SW480 (cell line): ENCODE results near the gene CCDC152.
"Not testable (repeated sequence)": the region's sequence is repeated elsewhere in the genome, so short reads cannot be mapped to it uniquely, and the experiment has no call there.

Experiments
- DNase-seq: peaks from one replicate; pipeline ENCODE4 v3.0.0-alpha.2; 2016; ENCODE audit warnings: low spot score

The CCDC152 gene

GRCh38 chr5:42756606-42757601, at the start of gene CCDC152:
TSS of gene CCDC152 (plus strand) at chr5:42756818. CDS start at chr5:42759122, 2,304 bp downstream.
- DNase-seq, result no peak

- peak; percentile 12 for DNase-seq
Measured at GRCh38 chr5:42715785-42716184, 40.8 kb upstream of the CCDC152 start.

GRCh38 chr5:42718591-42718990, 38.0 kb upstream of the CCDC152 start:
- DNase-seq, result peak; percentile 3

DNA sequence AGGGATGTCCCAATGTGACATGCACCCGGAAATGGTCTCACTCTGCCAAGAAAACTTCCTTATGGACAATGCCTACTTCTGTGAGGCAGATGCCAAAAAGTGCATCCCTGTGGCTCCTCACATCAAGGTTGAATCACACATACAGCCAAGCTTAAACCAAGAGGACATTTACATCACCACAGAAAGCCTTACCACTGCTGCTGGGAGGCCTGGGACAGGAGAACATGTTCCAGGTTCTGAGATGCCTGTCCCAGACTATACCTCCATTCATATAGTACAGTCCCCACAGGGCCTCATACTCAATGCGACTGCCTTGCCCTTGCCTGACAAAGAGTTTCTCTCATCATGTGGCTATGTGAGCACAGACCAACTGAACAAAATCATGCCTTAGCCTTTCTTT, 37.6 kb upstream of the CCDC152 start:
- DNase-seq, result no peak

DNA sequence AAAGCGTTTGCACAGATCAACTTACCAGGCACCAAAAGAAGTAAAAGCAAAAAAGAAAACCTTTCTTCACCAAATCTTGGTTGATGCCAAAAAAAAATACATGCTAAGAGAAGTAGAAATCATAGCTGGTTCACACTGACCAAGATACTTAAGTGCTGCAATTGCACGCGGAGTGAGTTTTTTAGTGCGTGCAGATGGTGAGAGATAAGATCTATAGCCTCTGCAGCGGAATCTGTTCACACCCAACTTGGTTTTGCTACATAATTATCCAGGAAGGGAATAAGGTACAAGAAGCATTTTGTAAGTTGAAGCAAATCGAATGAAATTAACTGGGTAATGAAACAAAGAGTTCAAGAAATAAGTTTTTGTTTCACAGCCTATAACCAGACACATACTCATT, 36.4 kb upstream of the CCDC152 start:
- DNase-seq, result no peak

DNA sequence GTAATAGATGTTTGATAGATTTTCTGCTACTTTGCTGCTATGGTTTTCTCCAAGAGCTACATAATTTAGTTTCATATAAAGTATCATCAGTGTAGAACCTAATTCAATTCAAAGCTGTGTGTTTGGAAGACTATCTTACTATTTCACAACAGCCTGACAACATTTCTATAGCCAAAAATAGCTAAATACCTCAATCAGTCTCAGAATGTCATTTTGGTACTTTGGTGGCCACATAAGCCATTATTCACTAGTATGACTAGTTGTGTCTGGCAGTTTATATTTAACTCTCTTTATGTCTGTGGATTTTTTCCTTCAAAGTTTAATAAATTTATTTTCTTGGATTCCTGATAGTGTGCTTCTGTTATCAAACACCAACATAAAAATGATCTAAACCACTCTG, 35.1 kb upstream of the CCDC152 start:
- DNase-seq, result no peak

DNA sequence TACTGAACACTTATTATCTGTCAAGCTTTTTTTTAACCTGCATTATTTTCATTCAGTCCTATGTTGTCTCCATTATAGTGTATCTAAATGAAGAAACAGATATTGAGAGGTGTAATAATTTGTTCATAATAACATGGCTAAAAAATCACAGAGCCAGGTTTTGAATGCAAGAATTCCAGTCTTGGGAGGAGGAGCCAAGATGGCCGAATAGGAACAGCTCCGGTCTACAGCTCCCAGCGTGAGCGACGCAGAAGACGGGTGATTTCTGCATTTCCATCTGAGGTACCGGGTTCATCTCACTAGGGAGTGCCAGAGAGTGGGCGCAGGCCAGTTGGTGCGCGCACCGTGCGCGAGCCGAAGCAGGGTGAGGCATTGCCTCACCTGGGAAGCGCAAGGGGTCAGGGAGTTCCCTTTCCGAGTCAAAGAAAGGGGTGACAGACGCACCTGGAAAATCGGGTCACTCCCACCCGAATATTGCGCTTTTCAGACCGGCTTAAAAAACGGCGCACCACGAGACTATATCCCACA, 22.0 kb upstream of the CCDC152 start:
- not testable (repeated sequence) for DNase-seq

DNA sequence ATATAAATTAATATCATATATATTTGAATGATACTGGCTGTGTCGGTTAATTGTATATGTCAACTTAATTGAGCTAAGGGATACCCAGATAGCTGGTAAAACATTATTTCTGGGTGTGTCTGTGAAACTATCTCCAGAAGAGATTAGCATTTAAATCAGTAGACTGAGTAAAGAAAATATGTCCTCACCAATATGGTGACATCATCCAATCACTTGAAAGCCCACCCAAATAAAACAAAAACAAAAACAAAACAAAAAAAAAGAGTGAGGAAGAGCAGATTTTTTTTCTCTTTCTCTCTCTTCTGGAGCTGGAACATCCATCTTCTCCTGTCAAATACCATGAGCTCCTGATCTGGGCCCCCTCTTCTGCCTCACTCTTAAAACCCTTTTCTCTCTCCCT, 15.7 kb upstream of the CCDC152 start:
- DNase-seq, result no peak

GRCh38 chr5:42745426-42745825, 11.2 kb upstream of the CCDC152 start:
- DNase-seq, result no peak

- DNase-seq, result no peak
Measured at GRCh38 chr5:42745856-42746255, 10.8 kb upstream of the CCDC152 start.

DNA sequence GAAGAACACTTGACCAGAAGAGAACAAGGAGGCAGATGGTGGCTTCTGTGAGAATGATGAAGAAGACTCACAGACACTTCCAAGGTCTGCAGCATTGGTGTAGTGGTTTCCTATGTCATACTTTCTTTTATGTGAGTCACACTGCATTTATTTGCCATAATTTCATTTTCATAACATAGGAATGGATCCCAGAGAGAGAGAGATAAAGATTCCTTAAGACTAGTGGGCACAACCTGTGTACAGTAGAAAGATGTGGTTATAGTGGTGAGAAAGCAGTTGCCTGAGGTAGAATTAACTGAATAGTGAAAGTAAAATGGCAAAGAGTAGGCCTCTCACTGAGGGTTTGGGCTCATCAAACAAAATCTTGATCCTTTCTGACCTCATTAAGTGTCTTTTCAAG, 7.6 kb upstream of the CCDC152 start:
- DNase-seq, result no peak

GRCh38 chr5:42750507-42750906, 6.1 kb upstream of the CCDC152 start:
- DNase-seq, result no peak

- DNase-seq, result no peak
Measured at GRCh38 chr5:42751044-42751443, 5.6 kb upstream of the CCDC152 start.

- DNase-seq, result no peak
Measured at GRCh38 chr5:42753099-42753498, 3.5 kb upstream of the CCDC152 start.

- no peak for DNase-seq
Measured at GRCh38 chr5:42759456-42759855, 2.8 kb downstream of the CCDC152 start.

DNA sequence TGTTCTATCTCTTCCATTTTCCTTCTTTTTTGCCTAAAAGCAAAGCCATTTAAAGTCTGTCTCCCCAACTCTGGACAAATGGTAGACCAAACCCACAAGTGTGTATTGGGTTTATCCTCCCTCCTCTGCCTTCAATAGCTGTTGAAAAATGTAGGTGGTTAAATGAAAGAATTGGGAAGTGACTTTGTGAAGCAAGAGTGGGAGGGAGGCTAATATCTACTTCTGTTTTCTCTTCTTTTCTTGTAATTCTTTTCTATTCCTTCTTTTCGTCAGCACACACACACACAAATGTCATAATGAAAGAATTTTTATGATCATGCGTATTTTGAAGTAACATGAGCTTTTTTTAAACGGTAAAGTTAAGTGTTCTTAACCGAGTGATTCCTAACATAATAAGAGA, 3.8 kb downstream of the CCDC152 start:
- no peak for DNase-seq

- no peak for DNase-seq
Measured at GRCh38 chr5:42761791-42762190, 5.2 kb downstream of the CCDC152 start.

GRCh38 chr5:42767491-42768105, 11.0 kb downstream of the CCDC152 start:
- peak; percentile 29 for DNase-seq

- DNase-seq, result no peak
Measured at GRCh38 chr5:42768106-42768504, 11.5 kb downstream of the CCDC152 start.

GRCh38 chr5:42770003-42770402, 13.4 kb downstream of the CCDC152 start:
- DNase-seq, result no peak

DNA sequence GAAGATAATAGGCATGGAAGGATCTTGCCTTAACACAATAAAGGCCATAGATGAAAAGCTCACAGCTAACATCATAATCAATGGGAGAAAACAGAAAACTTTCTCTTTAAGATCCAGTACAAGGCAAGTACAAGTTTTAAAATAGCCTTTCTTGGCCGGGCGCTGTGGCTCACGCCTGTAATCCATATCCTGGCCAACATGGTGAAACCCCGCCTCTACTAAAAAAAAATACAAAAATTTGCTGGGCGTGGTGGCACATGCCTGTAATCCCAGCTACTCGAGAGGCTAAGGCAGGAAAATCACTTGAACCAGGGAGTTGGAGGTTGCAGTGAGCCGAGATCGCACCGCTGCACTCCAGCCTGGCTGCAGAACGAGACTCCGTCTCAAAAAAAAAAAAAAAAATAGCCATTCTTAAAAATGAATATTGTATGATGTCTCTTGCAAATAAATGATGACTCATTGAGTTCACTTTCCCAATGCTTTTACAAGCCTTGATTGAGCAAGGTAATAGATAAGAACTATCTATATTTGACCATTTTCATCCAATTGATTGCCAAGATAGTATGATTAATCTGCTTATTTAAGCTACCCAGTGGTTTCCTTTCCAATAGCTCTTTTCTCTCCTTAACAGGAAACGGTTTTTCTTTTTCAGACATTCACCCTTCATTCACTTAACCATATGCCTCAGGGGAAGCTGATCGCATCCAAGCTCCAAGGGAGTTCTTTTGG, 15.8 kb downstream of the CCDC152 start:
- no peak for DNase-seq

- no peak for DNase-seq
Measured at GRCh38 chr5:42779083-42779482, 22.5 kb downstream of the CCDC152 start.
